GM19452 (cell line): ENCODE results near the gene CABLES1.
"Not testable (repeated sequence)": the region's sequence is repeated elsewhere in the genome, so short reads cannot be mapped to it uniquely, and the experiment has no call there.

ENCODE experiments used
- ATAC-seq: cut with Tn5 transposase; IDR thresholded peaks from one replicate; pipeline ENCODE4 v1.9.1; 2021; ENCODE audit not compliant: unreplicated experiment

Gene CABLES1

DNA sequence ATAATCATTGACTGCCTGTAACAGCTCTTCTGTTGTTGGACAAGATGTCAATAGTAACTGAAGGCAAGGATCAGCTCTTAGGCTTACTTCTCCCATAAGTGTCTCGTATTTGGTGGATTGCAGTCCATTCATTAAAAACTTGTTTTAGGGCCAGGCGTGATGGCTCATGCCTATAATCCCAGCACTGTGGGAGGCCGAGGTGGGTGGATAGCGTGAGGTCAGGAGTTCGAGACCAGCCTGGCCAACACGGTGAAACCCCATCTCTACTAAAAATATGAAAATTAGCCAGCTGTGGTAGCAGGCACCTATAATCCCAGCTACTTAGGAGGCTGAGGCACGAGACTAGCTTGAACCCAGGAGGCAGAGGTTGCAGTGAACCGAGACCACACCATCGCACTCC lies 26.1 kb upstream of the CABLES1 start:
- not testable (repeated sequence) for ATAC-seq

- no peak for ATAC-seq
Measured at GRCh38 chr18:23113576-23113975, 21.7 kb upstream of the CABLES1 start.

DNA sequence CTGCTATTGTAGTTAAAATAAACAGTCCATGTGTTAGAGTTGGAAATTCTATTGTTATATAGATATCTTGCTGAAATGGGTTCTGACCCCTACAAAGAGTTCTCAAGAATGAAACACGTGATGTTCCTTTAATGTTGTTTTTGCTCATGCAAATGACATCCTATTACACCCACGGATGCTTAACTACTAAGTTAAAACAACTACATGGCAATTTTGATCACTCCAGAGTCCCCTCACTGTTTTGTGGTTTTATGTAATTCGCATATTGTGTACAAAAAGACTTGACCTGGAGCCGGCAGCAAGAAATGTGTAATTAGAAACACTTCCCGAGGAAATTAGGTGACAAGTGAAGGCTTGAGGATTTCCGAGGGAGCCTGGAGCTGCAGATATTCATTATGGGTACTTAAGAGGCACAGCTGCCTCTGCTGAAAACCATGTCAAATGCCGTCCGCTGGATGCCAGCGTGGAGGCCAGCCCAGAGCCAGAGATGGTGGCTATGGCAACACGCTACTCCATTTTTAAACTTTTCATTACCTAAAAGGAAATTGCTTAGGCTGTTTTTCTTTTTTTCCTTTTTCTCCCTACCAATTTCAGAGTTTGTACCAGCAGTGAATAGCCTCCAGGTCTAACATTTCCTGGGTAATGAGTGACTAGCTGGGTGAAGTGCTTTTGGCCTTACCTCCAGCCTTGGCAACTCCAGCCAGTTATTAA lies 21.0 kb upstream of the CABLES1 start:
- no peak for ATAC-seq

- no peak for ATAC-seq
Measured at GRCh38 chr18:23114911-23115310, 20.4 kb upstream of the CABLES1 start.

GRCh38 chr18:23115683-23116096 lies 19.6 kb upstream of the CABLES1 start:
- no peak for ATAC-seq

- no peak for ATAC-seq
Measured at GRCh38 chr18:23121133-23121532, 14.2 kb upstream of the CABLES1 start.

- no peak for ATAC-seq
Measured at GRCh38 chr18:23122334-23123229, 12.7 kb upstream of the CABLES1 start.

DNA sequence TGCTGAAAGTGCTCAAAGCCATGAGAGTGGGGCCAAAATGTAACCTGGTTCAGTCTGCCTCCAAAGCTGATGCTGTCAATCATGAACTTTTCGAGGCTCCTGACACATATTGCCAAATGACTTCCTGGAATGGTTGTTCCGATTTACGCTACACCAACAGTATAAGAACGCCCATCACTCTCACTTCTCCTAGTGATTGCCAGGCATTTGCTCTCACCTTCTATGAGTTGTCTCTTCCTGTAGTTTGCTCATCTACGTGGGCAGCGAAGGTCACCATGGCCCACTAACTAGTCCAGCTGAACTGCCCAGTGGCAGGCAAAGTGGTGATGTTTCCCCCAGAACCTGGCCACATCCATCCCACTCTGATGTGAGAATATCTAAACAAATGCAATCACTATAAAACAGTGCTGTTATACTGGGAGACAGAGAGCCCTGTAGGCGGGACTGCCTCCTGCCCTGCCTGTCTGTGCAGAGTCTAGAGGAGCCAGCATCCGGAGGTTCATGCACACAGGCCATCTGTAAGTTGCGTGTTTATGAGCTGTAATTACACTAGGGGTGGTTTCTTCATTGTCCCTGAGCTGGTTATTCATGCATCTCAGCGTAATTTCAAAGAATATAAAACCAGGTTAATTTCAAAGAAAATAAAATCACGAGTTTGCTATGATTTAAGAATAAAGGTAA lies 8.8 kb upstream of the CABLES1 start:
- no peak for ATAC-seq

GRCh38 chr18:23127090-23127489 lies 8.2 kb upstream of the CABLES1 start:
- ATAC-seq: no peak

- ATAC-seq: no peak
Measured at GRCh38 chr18:23129355-23130002, 5.8 kb upstream of the CABLES1 start.

- no peak for ATAC-seq
Measured at GRCh38 chr18:23131693-23132319, 3.5 kb upstream of the CABLES1 start.

GRCh38 chr18:23133860-23134779 lies 1.2 kb upstream of the CABLES1 start:
- ATAC-seq: peak; percentile 26

- peak; percentile 32 for ATAC-seq
Measured at GRCh38 chr18:23135550-23136325, 453 bp downstream of the CABLES1 start.

- peak; percentile 29 for ATAC-seq
Measured at GRCh38 chr18:23136326-23137096, 1.2 kb downstream of the CABLES1 start.

- no peak for ATAC-seq
Measured at GRCh38 chr18:23137097-23137635, 1.9 kb downstream of the CABLES1 start.

- no peak for ATAC-seq
Measured at GRCh38 chr18:23137788-23138216, 2.5 kb downstream of the CABLES1 start.

- ATAC-seq: no peak
Measured at GRCh38 chr18:23138471-23138870, 3.2 kb downstream of the CABLES1 start.
